Loucy (cell line): Measurements from ENCODE around the gene SUSD3.

Experiments used
- EZH2phosphoT487 ChIP-seq: fragments of 200-600 bp; IDR thresholded peaks from 2 replicates; pipeline ENCODE4 v1.6.1; 2018; ENCODE audit warnings: antibody characterized with exemption, mild to moderate bottlenecking, moderate library complexity, borderline replicate concordance
- TF ChIP-seq, protein P1 (sequence below): fragments of 200-600 bp; sonication (generic); conservative IDR thresholded peaks from 2 replicates; pipeline ENCODE4 v1.5.1; 2014; ENCODE audit warnings: mild to moderate bottlenecking, antibody characterized with exemption, low read length

GRCh38 chr9:93011114-93011513 lies 47.4 kb upstream of the SUSD3 start:
- TF ChIP-seq, protein P1, sequence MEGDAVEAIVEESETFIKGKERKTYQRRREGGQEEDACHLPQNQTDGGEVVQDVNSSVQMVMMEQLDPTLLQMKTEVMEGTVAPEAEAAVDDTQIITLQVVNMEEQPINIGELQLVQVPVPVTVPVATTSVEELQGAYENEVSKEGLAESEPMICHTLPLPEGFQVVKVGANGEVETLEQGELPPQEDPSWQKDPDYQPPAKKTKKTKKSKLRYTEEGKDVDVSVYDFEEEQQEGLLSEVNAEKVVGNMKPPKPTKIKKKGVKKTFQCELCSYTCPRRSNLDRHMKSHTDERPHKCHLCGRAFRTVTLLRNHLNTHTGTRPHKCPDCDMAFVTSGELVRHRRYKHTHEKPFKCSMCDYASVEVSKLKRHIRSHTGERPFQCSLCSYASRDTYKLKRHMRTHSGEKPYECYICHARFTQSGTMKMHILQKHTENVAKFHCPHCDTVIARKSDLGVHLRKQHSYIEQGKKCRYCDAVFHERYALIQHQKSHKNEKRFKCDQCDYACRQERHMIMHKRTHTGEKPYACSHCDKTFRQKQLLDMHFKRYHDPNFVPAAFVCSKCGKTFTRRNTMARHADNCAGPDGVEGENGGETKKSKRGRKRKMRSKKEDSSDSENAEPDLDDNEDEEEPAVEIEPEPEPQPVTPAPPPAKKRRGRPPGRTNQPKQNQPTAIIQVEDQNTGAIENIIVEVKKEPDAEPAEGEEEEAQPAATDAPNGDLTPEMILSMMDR = no peak
- TF ChIP-seq EZH2phosphoT487 = no peak
